ENCODE measurements around the gene EOLA1. TPM values are rescaled to one million over a fixed set of nuclear protein-coding genes. Genes with fewer than 3 reads are reported as not detected.

The EOLA1 gene
- total RNA-seq, 4 donors from 2014 or later = 5.7 to 10.9 (median 8.7) TPM

Other genes with a start within 250 kb of the EOLA1 start
- gene IDS, start 35.7 kb upstream of the EOLA1 start, total RNA-seq = 10 to 100 TPM; 55.7 to 97.7 (median 63.5) TPM
- not detected for gene HSFX3, start 8.9 kb downstream of the EOLA1 start, total RNA-seq
- not detected for gene MAGEA9B, start 46.4 kb downstream of the EOLA1 start, total RNA-seq
- gene HSFX2, start 54.3 kb downstream of the EOLA1 start, total RNA-seq = 1 to 10 TPM in 1 of 4 donors, under 1 TPM in 1, not detected in 2; 0.38 to 4.8 TPM
- 10 to 100 TPM; 22.0 to 37.9 (median 31.5) TPM for gene TMEM185A, start 90.8 kb downstream of the EOLA1 start, total RNA-seq
- gene MAGEA11, start 171.0 kb downstream of the EOLA1 start, total RNA-seq = under 1 TPM in 1 of 4 donors, not detected in 3; 0.26 TPM
- 1 to 10 TPM; 1.3 to 3.1 (median 2.0) TPM for gene HSFX1, start 233.1 kb downstream of the EOLA1 start, total RNA-seq
- not detected for gene MAGEA9, start 240.9 kb downstream of the EOLA1 start, total RNA-seq

Measured in suprapubic skin (tissue), 4 donors.